Stimulated activated CD8-positive, alpha-beta memory T cell treated with anti-CD3 and anti-CD28 coated beads, Interleukin-15, amount 100 ng/mL, for 4 hours (primary cell): ENCODE measurements around the gene BAZ2B.
"Not testable (repeated sequence)": the region's sequence is repeated elsewhere in the genome, so short reads cannot be mapped to it uniquely, and the experiment has no call there.

ENCODE experiments used
- DNase-seq, 2 donors: peaks; one replicate each; pipeline ENCODE4 v3.0.0-alpha.2; 2020; ENCODE audit warnings: low read depth in 2 of 2

BAZ2B gene

GRCh38 chr2:159538801-159539200, 77.5 kb downstream of the BAZ2B start:
- no peak for DNase-seq

- DNase-seq = not testable (repeated sequence)
Observed at GRCh38 chr2:159535261-159535660, 81.1 kb downstream of the BAZ2B start.

- DNase-seq = no peak
Observed at GRCh38 chr2:159531475-159531874, 84.9 kb downstream of the BAZ2B start.

- no peak for DNase-seq
Observed at GRCh38 chr2:159526433-159526832, 89.9 kb downstream of the BAZ2B start.

GRCh38 chr2:159525012-159525411, 91.3 kb downstream of the BAZ2B start:
- DNase-seq = no peak

- DNase-seq = no peak
Observed at GRCh38 chr2:159521272-159521671, 95.1 kb downstream of the BAZ2B start.

GRCh38 chr2:159518321-159519005, 97.9 kb downstream of the BAZ2B start:
- DNase-seq = no peak

- DNase-seq = no peak
Observed at GRCh38 chr2:159516241-159516758, 100.0 kb downstream of the BAZ2B start.

- DNase-seq = no peak
Observed at GRCh38 chr2:159515441-159515840, 100.9 kb downstream of the BAZ2B start.

GRCh38 chr2:159513745-159514144, 102.6 kb downstream of the BAZ2B start:
- DNase-seq = no peak

GRCh38 chr2:159508140-159508539, 108.2 kb downstream of the BAZ2B start:
- no peak for DNase-seq

- DNase-seq = no peak
Observed at GRCh38 chr2:159506764-159507440, 109.4 kb downstream of the BAZ2B start.

- no peak for DNase-seq
Observed at GRCh38 chr2:159506202-159506601, 110.1 kb downstream of the BAZ2B start.

- DNase-seq = no peak
Observed at GRCh38 chr2:159505196-159505595, 111.2 kb downstream of the BAZ2B start.

GRCh38 chr2:159501743-159502142, 114.6 kb downstream of the BAZ2B start:
- DNase-seq = no peak

GRCh38 chr2:159497847-159498246, 118.5 kb downstream of the BAZ2B start:
- DNase-seq = no peak

GRCh38 chr2:159497256-159497655, 119.1 kb downstream of the BAZ2B start:
- no peak for DNase-seq

GRCh38 chr2:159489476-159489875, 126.9 kb downstream of the BAZ2B start:
- no peak for DNase-seq

- no peak for DNase-seq
Observed at GRCh38 chr2:159484532-159484931, 131.8 kb downstream of the BAZ2B start.

GRCh38 chr2:159476329-159476728, 140.0 kb downstream of the BAZ2B start:
- no peak for DNase-seq

GRCh38 chr2:159475793-159476192, 140.6 kb downstream of the BAZ2B start:
- DNase-seq = no peak

- DNase-seq = no peak
Observed at GRCh38 chr2:159471340-159471739, 145.0 kb downstream of the BAZ2B start.

GRCh38 chr2:159468257-159468656, 148.1 kb downstream of the BAZ2B start:
- no peak for DNase-seq
